KMS-11 (cell line): ENCODE measurements around the gene PDZRN3.

Source experiments
- H2AFZ ChIP-seq: fragments of 200-600 bp; sonication (generic); 2 replicates; pipeline ENCODE4 v1.6.1; 2016; ENCODE audit warnings: antibody characterized with exemption, mixed run types, low read depth
- H3K27ac ChIP-seq: fragments of 200-600 bp; sonication (generic); 2 replicates; pipeline ENCODE4 v1.6.1; 2016; ENCODE audit warnings: mild to moderate bottlenecking, mixed run types
- H3K27me3 ChIP-seq: fragments of 200-600 bp; sonication (generic); 2 replicates; pipeline ENCODE4 v1.6.1; 2017; ENCODE audit warnings: mild to moderate bottlenecking, low read depth, mixed run types, moderate library complexity; ENCODE audit not compliant: insufficient read depth
- H3K36me3 ChIP-seq: fragments of 200-600 bp; sonication (generic); 2 replicates; pipeline ENCODE4 v1.6.1; 2017; ENCODE audit warnings: mild to moderate bottlenecking, mixed run types; ENCODE audit not compliant: insufficient read depth
- H3K4me1 ChIP-seq: fragments of 200-600 bp; sonication (generic); 2 replicates; pipeline ENCODE4 v1.6.1; 2016; ENCODE audit warnings: mild to moderate bottlenecking, low read depth, mixed run types; ENCODE audit not compliant: poor library complexity, severe bottlenecking
- H3K4me2 ChIP-seq: fragments of 200-600 bp; sonication (generic); 2 replicates; pipeline ENCODE4 v1.7.0; 2016; ENCODE audit warnings: mild to moderate bottlenecking, mixed run types
- H3K4me3 ChIP-seq: fragments of 200-600 bp; sonication (generic); IDR thresholded peaks from 2 replicates; pipeline ENCODE4 v1.6.1; 2017; ENCODE audit warnings: low read depth, low read length, mixed read lengths; ENCODE audit not compliant: insufficient read depth
- H3K79me2 ChIP-seq: fragments of 200-600 bp; sonication (generic); 2 replicates; pipeline ENCODE4 v1.6.1; 2016; ENCODE audit warnings: low read depth, mixed run types; ENCODE audit not compliant: insufficient read depth
- H3K9ac ChIP-seq: fragments of 200-600 bp; sonication (generic); 2 replicates; pipeline ENCODE4 v1.6.1; 2016; ENCODE audit warnings: mild to moderate bottlenecking, mixed run types
- H4K20me1 ChIP-seq: fragments of 200-600 bp; sonication (generic); 2 replicates; pipeline ENCODE4 v1.6.1; 2016; ENCODE audit warnings: mild to moderate bottlenecking, mixed run types; ENCODE audit not compliant: insufficient read depth
- CTCF ChIP-seq: fragments of 200-600 bp; sonication (generic); conservative IDR thresholded peaks from 2 replicates; pipeline ENCODE4 v1.6.1; 2017; ENCODE audit warnings: low read depth, mild to moderate bottlenecking, antibody characterized with exemption, low read length, moderate library complexity, mixed read lengths

Gene PDZRN3

GRCh38 chr3:73426606-73427005 lies 198.1 kb downstream of the PDZRN3 start:
- H4K20me1 ChIP-seq = no peaks in the 10 kb centered on the region
- H3K27me3 ChIP-seq = no peaks in the 10 kb centered on the region
- H3K9ac ChIP-seq = no peak overlapping the region
- no peak overlapping the region for H3K27ac ChIP-seq
- H2AFZ ChIP-seq = no peak overlapping the region
- no peak overlapping the region for H3K4me2 ChIP-seq
- no peak overlapping the region for H3K4me3 ChIP-seq
- H3K79me2 ChIP-seq = no peaks in the 10 kb centered on the region
- H3K4me1 ChIP-seq = no peaks in the 10 kb centered on the region
- no peaks in the 10 kb centered on the region for H3K36me3 ChIP-seq
- no peak for TF ChIP-seq CTCF

GRCh38 chr3:73423116-73423515 lies 201.6 kb downstream of the PDZRN3 start:
- Histone ChIP-seq H2AFZ (no peak overlapping the region), H3K4me3 (no peak overlapping the region), H4K20me1 (no peaks in the 10 kb centered on the region), H3K36me3 (no peaks in the 10 kb centered on the region), H3K9ac (no peak overlapping the region), H3K79me2 (no peaks in the 10 kb centered on the region), H3K4me2 (no peak overlapping the region), H3K4me1 (no peaks in the 10 kb centered on the region), H3K27me3 (no peaks in the 10 kb centered on the region), H3K27ac (no peak overlapping the region)
- no peak for TF ChIP-seq CTCF

GRCh38 chr3:73422571-73422970 lies 202.2 kb downstream of the PDZRN3 start:
- H3K4me1 ChIP-seq = no peaks in the 10 kb centered on the region
- no peak overlapping the region for H3K27ac ChIP-seq
- no peak overlapping the region for H3K4me2 ChIP-seq
- TF ChIP-seq CTCF = no peak
- no peaks in the 10 kb centered on the region for H3K27me3 ChIP-seq
- H2AFZ ChIP-seq = no peak overlapping the region
- no peaks in the 10 kb centered on the region for H4K20me1 ChIP-seq
- H3K4me3 ChIP-seq = no peak overlapping the region
- no peaks in the 10 kb centered on the region for H3K36me3 ChIP-seq
- no peaks in the 10 kb centered on the region for H3K79me2 ChIP-seq
- H3K9ac ChIP-seq = no peak overlapping the region

- H3K4me3 ChIP-seq = no peak overlapping the region
- no peak overlapping the region for H3K4me2 ChIP-seq
- H3K27ac ChIP-seq = no peak overlapping the region
- no peak overlapping the region for H2AFZ ChIP-seq
- H3K36me3 ChIP-seq = no peaks in the 10 kb centered on the region
- no peak overlapping the region for H3K9ac ChIP-seq
- H4K20me1 ChIP-seq = no peaks in the 10 kb centered on the region
- no peaks in the 10 kb centered on the region for H3K27me3 ChIP-seq
- no peak for TF ChIP-seq CTCF
- H3K79me2 ChIP-seq = no peaks in the 10 kb centered on the region
- H3K4me1 ChIP-seq = no peaks in the 10 kb centered on the region
Measured at GRCh38 chr3:73419942-73420341, 204.8 kb downstream of the PDZRN3 start.
